Hepatocyte (in vitro differentiated cells): ENCODE measurements around the gene MAGI1. TPM values are rescaled to one million over a fixed set of nuclear protein-coding genes. Genes with fewer than 3 reads are reported as not detected.

Experiments
- DNase-seq: peaks from one replicate; pipeline ENCODE4 v3.0.0-alpha.2; 2016; ENCODE audit warnings: low spot score
- H2AFZ ChIP-seq: fragments of 200-600 bp; sonication (generic); 2 replicates; pipeline ENCODE4 v1.6.0; 2016; ENCODE audit warnings: antibody characterized with exemption, mild to moderate bottlenecking
- H3K27ac ChIP-seq: fragments of 200-600 bp; sonication (generic); 2 replicates; pipeline ENCODE4 v1.5.1; 2016; ENCODE audit warnings: mild to moderate bottlenecking
- H3K27me3 ChIP-seq: fragments of 200-600 bp; sonication (generic); 2 replicates; pipeline ENCODE4 v1.6.1; 2016
- H3K36me3 ChIP-seq: fragments of 200-600 bp; sonication (generic); replicated peaks from 2 replicates; pipeline ENCODE4 v1.5.1; 2016; ENCODE audit warnings: low read depth; ENCODE audit not compliant: insufficient read depth
- H3K4me1 ChIP-seq: fragments of 200-600 bp; sonication (generic); 2 replicates; pipeline ENCODE4 v1.5.1; 2016; ENCODE audit warnings: mild to moderate bottlenecking, moderate library complexity; ENCODE audit not compliant: insufficient read depth
- H3K4me2 ChIP-seq: fragments of 200-600 bp; sonication (generic); 2 replicates; pipeline ENCODE4 v1.6.0; 2016
- H3K4me3 ChIP-seq: fragments of 200-600 bp; sonication (generic); 2 replicates; pipeline ENCODE4 v1.5.1; 2016; ENCODE audit warnings: mild to moderate bottlenecking
- H3K79me2 ChIP-seq: fragments of 200-600 bp; sonication (generic); 2 replicates; pipeline ENCODE4 v1.6.0; 2017; ENCODE audit warnings: mild to moderate bottlenecking
- H3K9me2 ChIP-seq: fragments of 200-600 bp; sonication (generic); replicated peaks from 2 replicates; pipeline ENCODE4 v1.6.0; 2017; ENCODE audit warnings: mild to moderate bottlenecking; ENCODE audit not compliant: insufficient read depth
- H3K9me3 ChIP-seq: fragments of 200-600 bp; sonication (generic); 2 replicates; pipeline ENCODE4 v1.5.1; 2016; ENCODE audit warnings: low read depth, mild to moderate bottlenecking
- H4K20me1 ChIP-seq: fragments of 200-600 bp; sonication (generic); 2 replicates; pipeline ENCODE4 v1.6.0; 2016; ENCODE audit warnings: mild to moderate bottlenecking; ENCODE audit not compliant: insufficient read depth, poor library complexity, severe bottlenecking
- EZH2 ChIP-seq: fragments of 200-600 bp; sonication (generic); IDR thresholded peaks from 2 replicates; pipeline ENCODE4 v1.6.1; 2016; ENCODE audit warnings: antibody characterized with exemption, mild to moderate bottlenecking, borderline replicate concordance
- EZH2phosphoT487 ChIP-seq: fragments of 200-600 bp; sonication (generic); IDR thresholded peaks from one replicate; pipeline ENCODE4 v1.6.1; 2018; ENCODE audit warnings: antibody characterized with exemption, mild to moderate bottlenecking, low read depth, moderate library complexity; ENCODE audit not compliant: unreplicated experiment, severe bottlenecking
- WGBS: methylation state at CpG from one replicate; pipeline ENCODE4 v1.1.6; 2016; ENCODE audit warnings: low lambda C conversion rate; ENCODE audit errors: missing lambda C conversion rate; 5-methylcytosine and 5-hydroxymethylcytosine counted together
- polyA plus RNA-seq: library from polyadenylated mRNA; unstranded; fragments of >200 nt; fragmentation: Nextera tagmentation; extraction: Ambion mirVana; gene quantifications from 2 replicates; pipeline ENCODE4 v1.2.1, GENCODE V29; 2016
- total RNA-seq: library from RNA; depleted of rRNA; stranded (reverse); fragments of >200 nt; gene quantifications from 2 replicates; pipeline ENCODE4 v1.2.3, GENCODE V29; 2014
- TF ChIP-seq, protein P1 (sequence below): fragments of 200-600 bp; sonication (generic); IDR thresholded peaks from 2 replicates; pipeline ENCODE4 v1.5.1; 2016; ENCODE audit warnings: antibody characterized with exemption, mild to moderate bottlenecking; ENCODE audit not compliant: poor library complexity

The MAGI1 gene
- total and polyA plus RNA-seq, 2 experiments from 2014 or later: 26.2 to 43.5 TPM

DNA sequence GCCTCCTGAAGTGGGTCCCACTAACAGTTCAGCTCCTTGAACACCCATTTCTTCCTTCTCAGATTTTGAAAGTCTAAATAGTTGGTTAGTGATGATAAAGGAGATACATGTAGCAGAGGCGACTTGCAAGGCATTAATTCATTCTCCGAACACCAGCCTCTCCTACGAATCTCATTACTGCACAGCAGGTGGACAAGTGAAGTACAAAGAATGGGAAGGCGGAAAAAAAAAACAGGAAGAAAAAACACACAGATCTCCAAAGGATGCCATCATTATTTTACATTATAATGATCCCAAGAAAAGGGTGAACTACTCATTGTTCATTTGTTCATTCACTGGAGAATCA, 276.5 kb downstream of the MAGI1 start:
- Histone ChIP-seq H3K27me3 (no peaks in the 10 kb centered on the region), H3K9me3 (no peaks in the 10 kb centered on the region), H3K36me3 (no peaks in the 10 kb centered on the region), H3K4me2 (no peak overlapping the region), H3K4me3 (no peak overlapping the region), H3K4me1 (peaks cover 5% of the 10 kb centered on the region), H2AFZ (no peak overlapping the region), H3K27ac (no peak overlapping the region), H4K20me1 (no peaks in the 10 kb centered on the region), H3K79me2 (peaks cover 54% of the 10 kb centered on the region), H3K9me2 (no peaks in the 10 kb centered on the region)
- 86% methylated on average over 4 of the region's 4 CpGs for WGBS
- no peak for DNase-seq
- TF ChIP-seq EZH2: no peak
- TF ChIP-seq, protein P1, sequence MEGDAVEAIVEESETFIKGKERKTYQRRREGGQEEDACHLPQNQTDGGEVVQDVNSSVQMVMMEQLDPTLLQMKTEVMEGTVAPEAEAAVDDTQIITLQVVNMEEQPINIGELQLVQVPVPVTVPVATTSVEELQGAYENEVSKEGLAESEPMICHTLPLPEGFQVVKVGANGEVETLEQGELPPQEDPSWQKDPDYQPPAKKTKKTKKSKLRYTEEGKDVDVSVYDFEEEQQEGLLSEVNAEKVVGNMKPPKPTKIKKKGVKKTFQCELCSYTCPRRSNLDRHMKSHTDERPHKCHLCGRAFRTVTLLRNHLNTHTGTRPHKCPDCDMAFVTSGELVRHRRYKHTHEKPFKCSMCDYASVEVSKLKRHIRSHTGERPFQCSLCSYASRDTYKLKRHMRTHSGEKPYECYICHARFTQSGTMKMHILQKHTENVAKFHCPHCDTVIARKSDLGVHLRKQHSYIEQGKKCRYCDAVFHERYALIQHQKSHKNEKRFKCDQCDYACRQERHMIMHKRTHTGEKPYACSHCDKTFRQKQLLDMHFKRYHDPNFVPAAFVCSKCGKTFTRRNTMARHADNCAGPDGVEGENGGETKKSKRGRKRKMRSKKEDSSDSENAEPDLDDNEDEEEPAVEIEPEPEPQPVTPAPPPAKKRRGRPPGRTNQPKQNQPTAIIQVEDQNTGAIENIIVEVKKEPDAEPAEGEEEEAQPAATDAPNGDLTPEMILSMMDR: no peak
- TF ChIP-seq EZH2phosphoT487: no peak

DNA sequence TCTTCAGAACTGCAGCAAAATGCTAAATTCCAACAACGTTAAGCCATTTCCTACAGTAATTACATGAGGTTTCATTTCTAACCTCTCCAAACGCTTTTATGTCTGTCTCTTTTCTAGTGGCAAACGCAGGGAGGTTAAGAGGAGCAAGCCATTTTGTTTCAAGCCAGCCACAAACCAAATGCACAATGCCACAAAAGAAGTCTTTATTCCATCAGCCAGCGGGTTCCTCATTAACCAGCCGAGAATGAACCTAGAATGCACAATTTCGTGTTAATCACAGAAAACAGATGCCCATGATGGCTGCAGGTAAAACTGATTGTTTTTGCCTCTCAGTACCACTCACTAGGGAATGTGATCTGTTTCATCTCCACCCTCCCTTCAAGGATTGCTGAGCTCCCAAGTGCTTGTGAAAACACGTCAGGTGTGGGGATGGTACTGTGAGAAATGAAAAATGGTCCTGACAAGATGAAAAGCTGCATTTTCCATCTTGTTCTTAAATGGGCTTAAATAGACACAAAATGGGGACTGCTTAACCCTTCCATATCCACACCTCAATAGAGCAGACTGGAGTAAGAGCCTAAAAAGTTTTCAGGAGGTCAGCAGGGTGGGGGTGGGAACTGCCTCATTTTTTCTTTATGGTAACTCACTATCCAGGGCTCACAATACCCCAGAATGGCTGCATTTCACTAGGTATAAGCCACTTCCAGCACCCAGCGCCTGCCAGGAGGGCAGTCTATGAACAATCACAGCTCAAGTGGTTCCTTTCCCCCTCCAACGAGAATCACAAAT, 277.1 kb downstream of the MAGI1 start:
- no peak for DNase-seq
- H4K20me1 ChIP-seq: no peaks in the 10 kb centered on the region
- H3K9me2 ChIP-seq: no peaks in the 10 kb centered on the region
- H3K27ac ChIP-seq: peak overlapping the region; percentile 2
- TF ChIP-seq EZH2 (no peak), EZH2phosphoT487 (no peak)
- TF ChIP-seq, protein P1: no peak
- no peaks in the 10 kb centered on the region for H3K9me3 ChIP-seq
- 73% methylated on average over 9 of the region's 9 CpGs for WGBS
- no peaks in the 10 kb centered on the region for H3K36me3 ChIP-seq
- H3K4me1 ChIP-seq: peaks cover 5% of the 10 kb centered on the region
- no peaks in the 10 kb centered on the region for H3K27me3 ChIP-seq
- H3K4me2 ChIP-seq: no peak overlapping the region
- peaks cover 56% of the 10 kb centered on the region for H3K79me2 ChIP-seq
- no peak overlapping the region for H3K4me3 ChIP-seq
- H2AFZ ChIP-seq: no peak overlapping the region

DNA sequence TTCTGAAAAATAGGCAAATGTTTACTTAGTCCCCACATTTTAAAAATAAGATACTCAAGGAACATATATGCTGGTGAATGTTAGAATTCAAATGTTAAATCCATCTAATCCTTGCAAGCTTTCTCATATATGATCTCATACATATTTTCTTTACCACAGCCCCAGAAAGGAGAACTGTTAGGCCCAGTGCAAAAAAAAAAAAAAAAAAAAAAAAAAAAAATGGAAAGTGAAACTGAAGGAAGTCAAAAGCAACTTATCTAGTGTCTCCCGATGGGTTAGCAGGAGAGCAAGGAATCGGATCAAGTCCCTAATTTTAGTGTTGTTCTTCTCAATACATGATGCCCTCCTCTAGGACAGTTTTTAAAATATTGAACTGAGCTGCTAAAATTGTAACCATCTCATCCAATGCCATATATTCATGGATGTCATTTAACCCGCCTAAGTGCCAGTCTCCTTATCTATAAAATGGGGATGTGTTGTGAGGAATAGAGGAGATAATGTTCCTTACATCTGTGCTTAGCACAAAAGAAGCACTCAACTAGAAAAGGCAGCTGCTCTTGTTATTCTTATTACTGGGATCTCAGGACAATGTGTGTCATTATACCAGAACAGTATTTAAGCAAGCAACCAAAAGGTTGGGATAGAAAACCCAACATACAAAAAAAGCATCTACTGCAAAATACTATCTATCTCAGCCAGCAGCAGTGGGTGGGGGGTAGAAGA, 279.7 kb downstream of the MAGI1 start:
- H3K36me3 ChIP-seq: no peaks in the 10 kb centered on the region
- WGBS: 80% methylated on average over 3 of the region's 3 CpGs
- peak overlapping the region; percentile 34 for H2AFZ ChIP-seq
- TF ChIP-seq EZH2phosphoT487 (no peak), EZH2 (no peak)
- TF ChIP-seq, protein P1: no peak
- H3K4me2 ChIP-seq: peak overlapping the region; percentile 64
- H4K20me1 ChIP-seq: peaks cover 4% of the 10 kb centered on the region
- H3K27ac ChIP-seq: peak overlapping the region; percentile 48
- H3K4me1 ChIP-seq: peaks cover 8% of the 10 kb centered on the region
- H3K79me2 ChIP-seq: peaks cover 76% of the 10 kb centered on the region
- no peak overlapping the region for H3K4me3 ChIP-seq
- H3K9me3 ChIP-seq: no peaks in the 10 kb centered on the region
- no peaks in the 10 kb centered on the region for H3K9me2 ChIP-seq
- no peak for DNase-seq
- no peaks in the 10 kb centered on the region for H3K27me3 ChIP-seq
